RWPE2 (cell line): ENCODE measurements around the gene TIFAB.

Source experiments
- ATAC-seq: fragments of 200-7000 bp; cut with Tn5 transposase; 3 replicates; pipeline ENCODE4 v1.9.1; 2021; ENCODE audit warnings: low read depth
- DNase-seq: peaks from one replicate; pipeline ENCODE4 v3.0.0-alpha.2; 2020; ENCODE audit warnings: low spot score
- H3K27ac ChIP-seq: fragments of 450-650 bp; 2 replicates; pipeline ENCODE4 v1.5.1; 2017; ENCODE audit warnings: mild to moderate bottlenecking; ENCODE audit not compliant: poor library complexity, severe bottlenecking
- H3K27me3 ChIP-seq: fragments of 250-450 bp; sonication (Bioruptor Pico); 2 replicates; pipeline ENCODE4 v1.5.1; 2021; ENCODE audit warnings: mild to moderate bottlenecking, moderate library complexity; ENCODE audit not compliant: insufficient read depth, poor library complexity, severe bottlenecking
- H3K36me3 ChIP-seq: fragments of 250-450 bp; sonication (Bioruptor Pico); 2 replicates; pipeline ENCODE4 v1.5.1; 2020; ENCODE audit warnings: low read depth, mild to moderate bottlenecking, moderate library complexity
- H3K4me1 ChIP-seq: fragments of 250-450 bp; sonication (Bioruptor Pico); 2 replicates; pipeline ENCODE4 v1.5.1; 2021; ENCODE audit warnings: mild to moderate bottlenecking, moderate library complexity; ENCODE audit not compliant: insufficient read depth, poor library complexity, severe bottlenecking
- H3K4me3 ChIP-seq: fragments of 250-450 bp; sonication (Bioruptor Pico); 2 replicates; pipeline ENCODE4 v1.5.1; 2021; ENCODE audit warnings: mild to moderate bottlenecking, moderate library complexity; ENCODE audit not compliant: severe bottlenecking
- H3K9me3 ChIP-seq: fragments of 250-450 bp; sonication (Bioruptor Pico); 2 replicates; pipeline ENCODE4 v1.5.1; 2021; ENCODE audit warnings: mild to moderate bottlenecking, moderate library complexity; ENCODE audit not compliant: severe bottlenecking
- CTCF ChIP-seq: fragments of 450-650 bp; IDR thresholded peaks from one replicate; pipeline ENCODE4 v1.5.1; 2017; ENCODE audit warnings: mild to moderate bottlenecking, moderate library complexity; ENCODE audit not compliant: poor library complexity, severe bottlenecking

Gene TIFAB

GRCh38 chr5:135432113-135432512, 20.0 kb downstream of the TIFAB start:
- Histone ChIP-seq H3K36me3 (no peaks in the 10 kb centered on the region), H3K4me1 (no peaks in the 10 kb centered on the region), H3K27me3 (no peaks in the 10 kb centered on the region), H3K4me3 (no peak overlapping the region), H3K27ac (no peak overlapping the region), H3K9me3 (no peaks in the 10 kb centered on the region)
- TF ChIP-seq CTCF = no peak
- ATAC-seq (no peak), DNase-seq (no peak)

DNA sequence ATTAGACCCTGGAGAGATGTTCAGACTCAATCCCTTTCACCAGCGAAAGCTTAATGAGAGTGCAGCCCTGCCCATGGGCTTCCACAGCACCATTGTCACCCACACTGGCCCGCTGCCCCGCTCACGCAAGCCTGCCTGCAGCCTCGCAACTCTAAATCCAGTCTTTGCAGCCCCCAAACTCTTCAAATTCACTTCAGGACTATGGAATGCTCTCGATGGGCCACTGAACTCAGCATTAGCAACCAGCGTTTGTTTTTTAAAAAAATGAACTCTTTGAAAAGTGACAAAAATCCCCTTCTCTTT, 22.1 kb downstream of the TIFAB start:
- Histone ChIP-seq H3K27me3 (no peaks in the 10 kb centered on the region), H3K4me3 (no peak overlapping the region), H3K27ac (no peak overlapping the region), H3K4me1 (no peaks in the 10 kb centered on the region), H3K36me3 (no peaks in the 10 kb centered on the region), H3K9me3 (no peaks in the 10 kb centered on the region)
- no peak for TF ChIP-seq CTCF
- DNase-seq = no peak
- no peak for ATAC-seq

- DNase-seq (no peak), ATAC-seq (no peak)
- Histone ChIP-seq H3K36me3 (no peaks in the 10 kb centered on the region), H3K27ac (no peak overlapping the region), H3K4me1 (no peaks in the 10 kb centered on the region), H3K9me3 (no peaks in the 10 kb centered on the region), H3K27me3 (no peaks in the 10 kb centered on the region), H3K4me3 (no peak overlapping the region)
- no peak for TF ChIP-seq CTCF
These were observed 22.6 kb downstream of the TIFAB start for GRCh38 chr5:135429301-135430134.

DNA sequence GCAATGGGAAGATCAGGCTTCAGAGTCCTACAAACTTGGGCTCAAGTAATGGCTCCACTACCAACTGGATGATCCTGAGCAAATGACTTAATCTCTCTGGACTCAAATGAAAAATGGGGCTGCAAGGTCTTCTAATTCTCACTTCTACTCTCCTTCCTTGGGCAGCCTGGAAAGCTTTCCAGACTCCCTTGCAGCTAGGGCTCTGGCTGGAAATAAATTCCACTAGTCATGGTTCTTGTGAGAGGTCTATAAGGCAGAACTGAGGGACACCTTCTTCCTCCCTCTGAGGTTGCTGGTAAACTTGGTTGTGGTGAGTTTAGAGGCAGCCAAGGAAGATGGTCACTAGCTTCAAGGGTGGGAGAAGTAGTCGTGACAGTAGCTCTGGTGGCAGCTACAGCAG, 23.6 kb downstream of the TIFAB start:
- Histone ChIP-seq H3K9me3 (no peaks in the 10 kb centered on the region), H3K4me3 (no peak overlapping the region), H3K4me1 (no peaks in the 10 kb centered on the region), H3K27me3 (no peaks in the 10 kb centered on the region), H3K27ac (no peak overlapping the region), H3K36me3 (no peaks in the 10 kb centered on the region)
- DNase-seq = no peak
- no peak for TF ChIP-seq CTCF
- ATAC-seq = no peak
